ENCODE data around the gene CYYR1.
A peak's percentile ranks its signal among the peaks of the same experiment; 100 is the strongest.

CYYR1 gene

DNA sequence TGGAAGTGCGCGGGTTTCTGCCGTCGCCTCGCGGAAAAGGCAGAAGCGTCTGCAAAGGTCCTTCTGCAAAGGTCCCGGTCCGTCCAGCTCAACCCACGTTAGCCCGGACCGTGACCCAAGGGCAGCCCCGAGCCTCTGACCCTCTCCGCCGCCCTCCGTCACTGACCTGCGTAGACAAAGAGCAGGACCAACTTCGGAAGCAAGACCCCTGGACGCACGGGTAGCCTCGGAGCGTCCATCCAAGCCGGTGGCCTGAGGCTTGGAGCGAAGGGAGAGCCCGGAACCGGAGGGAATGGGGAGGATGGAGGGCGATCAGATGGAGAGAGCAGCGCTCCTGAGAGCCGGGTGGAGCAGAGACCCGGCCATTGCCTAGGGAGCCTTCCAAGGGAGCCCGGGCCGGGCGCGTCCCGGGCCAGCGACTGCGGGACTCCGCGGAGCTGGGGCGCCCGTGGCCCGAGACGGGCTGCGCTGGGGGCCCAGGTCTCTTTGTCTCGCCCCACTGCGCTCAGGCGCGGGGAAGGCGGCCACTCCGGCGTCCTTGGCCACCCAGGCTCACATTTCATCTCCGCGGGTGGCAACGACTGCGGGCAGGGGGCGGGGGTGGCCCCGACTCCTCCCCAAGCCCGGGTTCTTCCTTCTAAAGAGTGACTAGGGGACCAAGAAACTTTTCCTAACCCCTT, at the start of gene CYYR1:
CYYR1 (minus strand) TSS at position 585 of the 680 bp plus-strand sequence; CDS start at position 239, 346 bp downstream.
- 0 out of 2 replicates have a peak, but pooled peaks cover 4% of the 10 kb centered on the region for H3K4me1 ChIP-seq (ENCODE audit: insufficient read depth, low read length)
- H3K27ac ChIP-seq (ENCODE audit: low read length) = no peak within 1 kb of the TSS
- H3K9ac ChIP-seq (ENCODE audit: low read depth, low read length) = peak within 1 kb of the TSS; percentile 89
- peak within 1 kb of the TSS; percentile 87 for H3K4me3 ChIP-seq (ENCODE audit: low read length)
- H3K36me3 ChIP-seq (ENCODE audit: insufficient read depth, low read depth, low read length) = no peaks in the 10 kb centered on the region
- no peaks in the 10 kb centered on the region for H3K27me3 ChIP-seq (ENCODE audit: insufficient read depth, low read length)
- peaks cover 6% of the 10 kb centered on the region; the same call in 1 of the 2 replicates for H3K9me3 ChIP-seq (ENCODE audit: insufficient read depth, low read depth, low read length)

GRCh38 chr21:26617176-26617575, 44.1 kb upstream of the CYYR1 start:
- Histone ChIP-seq H3K4me1 (ENCODE audit: insufficient read depth, low read length) (no peaks in the 10 kb centered on the region), H3K27me3 (ENCODE audit: insufficient read depth, low read length) (no peaks in the 10 kb centered on the region), H3K9me3 (ENCODE audit: insufficient read depth, low read depth, low read length) (no peaks in the 10 kb centered on the region), H3K36me3 (ENCODE audit: insufficient read depth, low read depth, low read length) (no peaks in the 10 kb centered on the region), H3K4me3 (ENCODE audit: low read length) (no peak overlapping the region), H3K9ac (ENCODE audit: low read depth, low read length) (no peak overlapping the region), H3K27ac (ENCODE audit: low read length) (no peak overlapping the region)

- Histone ChIP-seq H3K36me3 (ENCODE audit: insufficient read depth, low read depth, low read length) (no peaks in the 10 kb centered on the region), H3K27ac (ENCODE audit: low read length) (no peak overlapping the region), H3K4me3 (ENCODE audit: low read length) (no peak overlapping the region), H3K9ac (ENCODE audit: low read depth, low read length) (no peak overlapping the region), H3K27me3 (ENCODE audit: insufficient read depth, low read length) (no peaks in the 10 kb centered on the region), H3K9me3 (ENCODE audit: insufficient read depth, low read depth, low read length) (no peaks in the 10 kb centered on the region), H3K4me1 (ENCODE audit: insufficient read depth, low read length) (no peaks in the 10 kb centered on the region)
Measured at GRCh38 chr21:26614251-26614650, 41.2 kb upstream of the CYYR1 start.

- H3K4me3 ChIP-seq (ENCODE audit: low read length) = no peak overlapping the region
- no peaks in the 10 kb centered on the region for H3K27me3 ChIP-seq (ENCODE audit: insufficient read depth, low read length)
- H3K9ac ChIP-seq (ENCODE audit: low read depth, low read length) = no peak overlapping the region
- H3K27ac ChIP-seq (ENCODE audit: low read length) = no peak overlapping the region
- no peaks in the 10 kb centered on the region for H3K36me3 ChIP-seq (ENCODE audit: insufficient read depth, low read depth, low read length)
- H3K4me1 ChIP-seq (ENCODE audit: insufficient read depth, low read length) = no peaks in the 10 kb centered on the region
- H3K9me3 ChIP-seq (ENCODE audit: insufficient read depth, low read depth, low read length) = no peaks in the 10 kb centered on the region
Measured at GRCh38 chr21:26599261-26599660, 26.2 kb upstream of the CYYR1 start.

GRCh38 chr21:26597981-26598380, 24.9 kb upstream of the CYYR1 start:
- no peaks in the 10 kb centered on the region for H3K27me3 ChIP-seq (ENCODE audit: insufficient read depth, low read length)
- no peak overlapping the region for H3K27ac ChIP-seq (ENCODE audit: low read length)
- H3K36me3 ChIP-seq (ENCODE audit: insufficient read depth, low read depth, low read length) = no peaks in the 10 kb centered on the region
- no peak overlapping the region for H3K9ac ChIP-seq (ENCODE audit: low read depth, low read length)
- H3K4me1 ChIP-seq (ENCODE audit: insufficient read depth, low read length) = no peaks in the 10 kb centered on the region
- no peak overlapping the region for H3K4me3 ChIP-seq (ENCODE audit: low read length)
- no peaks in the 10 kb centered on the region for H3K9me3 ChIP-seq (ENCODE audit: insufficient read depth, low read depth, low read length)

DNA sequence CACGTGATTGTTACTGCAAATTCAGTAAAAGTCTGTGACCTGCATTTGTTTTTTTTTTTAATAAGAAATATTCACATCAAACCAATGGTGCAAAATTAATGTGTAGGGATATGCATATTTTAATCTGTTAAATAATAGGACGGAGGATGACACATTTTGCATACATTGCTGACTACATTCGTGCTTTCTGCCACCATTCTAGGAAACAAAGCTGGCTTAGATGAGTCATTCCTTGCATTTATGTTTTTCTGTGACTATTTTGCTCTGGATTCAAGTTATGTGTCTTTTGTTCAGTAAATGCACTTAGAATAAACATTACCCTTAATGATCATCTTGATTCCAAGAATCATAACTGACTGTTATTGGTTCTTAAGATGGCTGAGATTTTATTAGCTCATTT, 23.9 kb upstream of the CYYR1 start:
- Histone ChIP-seq H3K36me3 (ENCODE audit: insufficient read depth, low read depth, low read length) (no peaks in the 10 kb centered on the region), H3K27me3 (ENCODE audit: insufficient read depth, low read length) (no peaks in the 10 kb centered on the region), H3K9ac (ENCODE audit: low read depth, low read length) (no peak overlapping the region), H3K27ac (ENCODE audit: low read length) (no peak overlapping the region), H3K4me1 (ENCODE audit: insufficient read depth, low read length) (no peaks in the 10 kb centered on the region), H3K9me3 (ENCODE audit: insufficient read depth, low read depth, low read length) (no peaks in the 10 kb centered on the region), H3K4me3 (ENCODE audit: low read length) (no peak overlapping the region)

GRCh38 chr21:26595971-26596370, 22.9 kb upstream of the CYYR1 start:
- Histone ChIP-seq H3K9me3 (ENCODE audit: insufficient read depth, low read depth, low read length) (no peaks in the 10 kb centered on the region), H3K36me3 (ENCODE audit: insufficient read depth, low read depth, low read length) (no peaks in the 10 kb centered on the region), H3K4me3 (ENCODE audit: low read length) (no peak overlapping the region), H3K27ac (ENCODE audit: low read length) (no peak overlapping the region), H3K9ac (ENCODE audit: low read depth, low read length) (no peak overlapping the region), H3K4me1 (ENCODE audit: insufficient read depth, low read length) (no peaks in the 10 kb centered on the region), H3K27me3 (ENCODE audit: insufficient read depth, low read length) (no peaks in the 10 kb centered on the region)

DNA sequence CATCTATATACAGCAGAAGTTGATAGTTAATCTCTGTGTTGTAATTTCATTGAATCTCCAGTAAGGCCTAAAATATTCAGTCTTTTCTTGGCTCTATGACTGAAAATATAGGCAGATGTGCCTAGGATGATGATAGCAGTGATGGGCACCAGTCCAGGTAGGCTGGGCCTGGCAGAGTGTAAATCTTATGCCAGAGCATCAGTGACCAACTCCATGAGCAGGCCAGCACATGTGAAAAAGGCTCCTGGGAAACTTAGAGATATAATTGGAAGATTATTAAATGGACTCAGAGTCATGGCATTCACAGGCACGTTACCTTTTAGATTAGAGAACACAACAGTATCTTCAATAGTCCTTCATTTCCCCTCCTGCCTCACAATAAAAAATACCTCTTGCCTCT, 20.7 kb upstream of the CYYR1 start:
- Histone ChIP-seq H3K36me3 (ENCODE audit: insufficient read depth, low read depth, low read length) (no peaks in the 10 kb centered on the region), H3K27ac (ENCODE audit: low read length) (no peak overlapping the region), H3K27me3 (ENCODE audit: insufficient read depth, low read length) (no peaks in the 10 kb centered on the region), H3K4me3 (ENCODE audit: low read length) (no peak overlapping the region), H3K4me1 (ENCODE audit: insufficient read depth, low read length) (no peaks in the 10 kb centered on the region), H3K9ac (ENCODE audit: low read depth, low read length) (no peak overlapping the region), H3K9me3 (ENCODE audit: insufficient read depth, low read depth, low read length) (no peaks in the 10 kb centered on the region)

- no peak overlapping the region for H3K9ac ChIP-seq (ENCODE audit: low read depth, low read length)
- H3K9me3 ChIP-seq (ENCODE audit: insufficient read depth, low read depth, low read length) = no peaks in the 10 kb centered on the region
- H3K36me3 ChIP-seq (ENCODE audit: insufficient read depth, low read depth, low read length) = no peaks in the 10 kb centered on the region
- no peaks in the 10 kb centered on the region for H3K4me1 ChIP-seq (ENCODE audit: insufficient read depth, low read length)
- H3K4me3 ChIP-seq (ENCODE audit: low read length) = no peak overlapping the region
- H3K27me3 ChIP-seq (ENCODE audit: insufficient read depth, low read length) = no peaks in the 10 kb centered on the region
- no peak overlapping the region for H3K27ac ChIP-seq (ENCODE audit: low read length)
Measured at GRCh38 chr21:26591543-26591942, 18.5 kb upstream of the CYYR1 start.

GRCh38 chr21:26588446-26588845, 15.4 kb upstream of the CYYR1 start:
- Histone ChIP-seq H3K36me3 (ENCODE audit: insufficient read depth, low read depth, low read length) (no peaks in the 10 kb centered on the region), H3K9ac (ENCODE audit: low read depth, low read length) (no peak overlapping the region), H3K9me3 (ENCODE audit: insufficient read depth, low read depth, low read length) (no peaks in the 10 kb centered on the region), H3K27ac (ENCODE audit: low read length) (no peak overlapping the region), H3K4me1 (ENCODE audit: insufficient read depth, low read length) (0 out of 2 replicates have a peak, but pooled peaks cover 2% of the 10 kb centered on the region), H3K27me3 (ENCODE audit: insufficient read depth, low read length) (no peaks in the 10 kb centered on the region), H3K4me3 (ENCODE audit: low read length) (no peak overlapping the region)

DNA sequence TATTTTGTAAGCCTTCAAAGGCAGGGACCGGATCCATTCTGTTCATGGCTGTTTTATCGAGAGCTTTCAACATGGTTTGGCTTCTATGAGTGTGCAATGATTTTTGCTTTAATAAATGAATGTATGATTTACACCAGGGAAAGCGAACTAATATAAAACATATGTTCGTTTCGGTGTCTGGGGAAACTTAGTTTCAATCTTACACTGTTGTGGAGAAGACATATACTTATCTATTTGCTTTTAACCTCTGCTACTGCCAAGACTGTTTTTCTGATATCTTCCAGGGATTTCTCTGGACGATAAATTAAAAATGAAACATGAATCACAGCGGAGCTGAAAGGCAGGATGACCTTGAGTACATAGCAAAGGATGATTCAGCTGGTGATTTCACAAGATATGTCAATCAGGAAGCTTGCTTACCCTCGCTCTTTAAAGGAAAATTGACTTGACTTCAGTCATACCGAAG, 14.7 kb upstream of the CYYR1 start:
- H3K4me1 ChIP-seq (ENCODE audit: insufficient read depth, low read length) = 0 out of 2 replicates have a peak, but pooled peaks cover 2% of the 10 kb centered on the region
- H3K9ac ChIP-seq (ENCODE audit: low read depth, low read length) = no peak overlapping the region
- no peaks in the 10 kb centered on the region for H3K36me3 ChIP-seq (ENCODE audit: insufficient read depth, low read depth, low read length)
- no peaks in the 10 kb centered on the region for H3K27me3 ChIP-seq (ENCODE audit: insufficient read depth, low read length)
- H3K9me3 ChIP-seq (ENCODE audit: insufficient read depth, low read depth, low read length) = no peaks in the 10 kb centered on the region
- H3K27ac ChIP-seq (ENCODE audit: low read length) = no peak overlapping the region
- no peak overlapping the region for H3K4me3 ChIP-seq (ENCODE audit: low read length)

- Histone ChIP-seq H3K9me3 (ENCODE audit: insufficient read depth, low read depth, low read length) (peaks cover 15% of the 10 kb centered on the region; the same call in 1 of the 2 replicates), H3K27me3 (ENCODE audit: insufficient read depth, low read length) (no peaks in the 10 kb centered on the region), H3K36me3 (ENCODE audit: insufficient read depth, low read depth, low read length) (no peaks in the 10 kb centered on the region), H3K4me1 (ENCODE audit: insufficient read depth, low read length) (0 out of 2 replicates have a peak, but pooled peaks cover 2% of the 10 kb centered on the region), H3K4me3 (ENCODE audit: low read length) (no peak overlapping the region), H3K27ac (ENCODE audit: low read length) (no peak overlapping the region), H3K9ac (ENCODE audit: low read depth, low read length) (no peak overlapping the region)
Measured at GRCh38 chr21:26583769-26584168, 10.7 kb upstream of the CYYR1 start.
